Esophagus muscularis mucosa (tissue), 4 donors: Measurements from ENCODE around the gene PTPRK. TPM values are rescaled to one million over a fixed set of nuclear protein-coding genes. Genes with fewer than 3 reads are reported as not detected.

Source experiments
- DNase-seq: peaks from one replicate; pipeline ENCODE4 v3.0.0-alpha.2; 2017; ENCODE audit errors: extremely low spot score
- H3K27ac ChIP-seq, 4 donors: fragments of 200-600 bp; sonication (generic); replicated peaks in 1 of 4; 1 replicate in 3 of 4; 2 replicates in 1 of 4; pipeline ENCODE4 v1.5.1; 2016 to 2019; ENCODE audit warnings: mild to moderate bottlenecking in 1 of 4
- H3K27me3 ChIP-seq, 4 donors: fragments of 200-600 bp; sonication (generic); one replicate each; pipeline versions ENCODE4 v1.5.1 to v1.6.0; 2016 to 2019
- H3K36me3 ChIP-seq, 4 donors: fragments of 200-600 bp; sonication (generic); one replicate each; pipeline ENCODE4 v1.5.1; 2016 to 2019
- H3K4me1 ChIP-seq, 4 donors: fragments of 200-600 bp; sonication (generic); one replicate each; pipeline ENCODE4 v1.5.1; 2016 to 2019
- H3K4me3 ChIP-seq, 4 donors: fragments of 200-600 bp; sonication (generic); 1 replicate in 2 of 4; 2 replicates in 2 of 4; pipeline ENCODE4 v1.5.1; 2016 to 2019; ENCODE audit warnings: mild to moderate bottlenecking in 4 of 4, moderate library complexity in 1 of 4
- H3K9me3 ChIP-seq, 4 donors: fragments of 200-600 bp; sonication (generic); 1 replicate in 3 of 4; 2 replicates in 1 of 4; pipeline ENCODE4 v1.5.1; 2016 to 2019
- CTCF ChIP-seq, 3 experiments: fragments of 200-600 bp in 2 of 3; fragments of 450-650 bp in 1 of 3; sonication (generic) in 2 of 3; IDR thresholded peaks; one replicate each; pipeline ENCODE4 v1.5.1; 2017 to 2019; ENCODE audit warnings: antibody characterized with exemption in 3 of 3, mild to moderate bottlenecking in 2 of 3, moderate library complexity in 1 of 3
- EP300 ChIP-seq: sonication (generic); formaldehyde crosslinking; IDR thresholded peaks from one replicate; pipeline ENCODE4 v1.6.1; 2017; ENCODE audit warnings: antibody characterized with exemption
- POLR2A ChIP-seq: fragments of 450-650 bp; IDR thresholded peaks from one replicate; pipeline ENCODE4 v1.6.1; 2017; ENCODE audit warnings: antibody characterized with exemption, moderate library complexity, mild to moderate bottlenecking, low read depth
- POLR2AphosphoS5 ChIP-seq, 2 donors: sonication (generic); formaldehyde crosslinking; IDR thresholded peaks; one replicate each; pipeline ENCODE4 v1.6.1; 2017; ENCODE audit warnings: antibody characterized with exemption in 2 of 2
- WGBS: methylation state at CpG from one replicate; pipeline ENCODE4 v1.1.5; 2018; 5-methylcytosine and 5-hydroxymethylcytosine counted together
- intact Hi-C: fragments of 100-400 bp; cut with DNase I; formaldehyde crosslinking; loops from one replicate; pipeline ENCODE4 v1.15.1; 2023
- total RNA-seq, 4 donors: library from RNA; depleted of rRNA; stranded (reverse); fragments of >200 nt; gene quantifications; one replicate each; pipeline versions ENCODE4 v1.1.0 to v1.2.1, GENCODE V29; 2016

PTPRK gene
- total RNA-seq, 4 donors from 2014 or later, result 36.8 to 53.1 (median 43.8) TPM

GRCh38 chr6:128025478-128025877, 494.9 kb downstream of the PTPRK start:
- 78% methylated on average over 1 of the region's 1 CpG for WGBS
- H3K4me3 ChIP-seq, result no peak overlapping the region
- no peaks in the 10 kb centered on the region for H3K27me3 ChIP-seq
- TF ChIP-seq POLR2A (no peak), EP300 (no peak), POLR2AphosphoS5 (IDR thresholded peaks at IDR 0.05) (no peak), CTCF (IDR thresholded peaks at IDR 0.05) (no peak)
- no peaks in the 10 kb centered on the region for H3K36me3 ChIP-seq
- intact Hi-C loops, result no loop called here
- H3K9me3 ChIP-seq, result no peaks in the 10 kb centered on the region
- no peak for DNase-seq
- H3K4me1 ChIP-seq, result no peaks in the 10 kb centered on the region
- H3K27ac ChIP-seq, result no peak overlapping the region

- DNase-seq, result no peak
- TF ChIP-seq POLR2A, result no peak
- TF ChIP-seq CTCF (IDR thresholded peaks at IDR 0.05), result no peak
- TF ChIP-seq POLR2AphosphoS5 (IDR thresholded peaks at IDR 0.05), result no peak
- TF ChIP-seq EP300, result no peak
- H3K4me1 ChIP-seq, result no peaks in the 10 kb centered on the region
- no peaks in the 10 kb centered on the region for H3K27me3 ChIP-seq
- no peaks in the 10 kb centered on the region for H3K9me3 ChIP-seq
- H3K4me3 ChIP-seq, result no peak overlapping the region
- WGBS, result 94% methylated on average over 1 of the region's 1 CpG
- no peak overlapping the region for H3K27ac ChIP-seq
- no peaks in the 10 kb centered on the region for H3K36me3 ChIP-seq
- intact Hi-C loops, result no loop called here
These were observed 495.4 kb downstream of the PTPRK start for GRCh38 chr6:128024969-128025368.

GRCh38 chr6:128024046-128024445, 496.4 kb downstream of the PTPRK start:
- intact Hi-C loops, result no loop called here
- TF ChIP-seq EP300 (no peak), CTCF (IDR thresholded peaks at IDR 0.05) (no peak), POLR2AphosphoS5 (IDR thresholded peaks at IDR 0.05) (no peak), POLR2A (no peak)
- H3K9me3 ChIP-seq, result no peaks in the 10 kb centered on the region
- H3K27ac ChIP-seq, result no peak overlapping the region
- no peaks in the 10 kb centered on the region for H3K36me3 ChIP-seq
- H3K4me3 ChIP-seq, result no peak overlapping the region
- no peaks in the 10 kb centered on the region for H3K27me3 ChIP-seq
- 93% methylated on average over 1 of the region's 1 CpG for WGBS
- H3K4me1 ChIP-seq, result peaks cover 0 to 8% (median 0%) of the 10 kb centered on the region in 4 donors
- DNase-seq, result no peak

- Histone ChIP-seq H3K9me3 (no peaks in the 10 kb centered on the region), H3K4me1 (peaks cover 0 to 8% (median 0%) of the 10 kb centered on the region in 4 donors), H3K27ac (no peak overlapping the region), H3K27me3 (no peaks in the 10 kb centered on the region), H3K4me3 (no peak overlapping the region), H3K36me3 (no peaks in the 10 kb centered on the region)
- 94% methylated on average over 2 of the region's 2 CpGs for WGBS
- TF ChIP-seq CTCF (IDR thresholded peaks at IDR 0.05), result no peak
- TF ChIP-seq POLR2A, result no peak
- no peak for TF ChIP-seq EP300
- no peak for TF ChIP-seq POLR2AphosphoS5 (IDR thresholded peaks at IDR 0.05)
- DNase-seq, result no peak
- intact Hi-C loops, result no loop called here
These were observed 501.6 kb downstream of the PTPRK start for GRCh38 chr6:128018821-128019220.

- Histone ChIP-seq H3K27me3 (no peaks in the 10 kb centered on the region), H3K36me3 (no peaks in the 10 kb centered on the region), H3K4me1 (peaks cover 0 to 8% (median 0%) of the 10 kb centered on the region in 4 donors), H3K9me3 (no peaks in the 10 kb centered on the region), H3K4me3 (no peak overlapping the region), H3K27ac (no peak overlapping the region)
- intact Hi-C loops, result no loop called here
- no peak for TF ChIP-seq CTCF (IDR thresholded peaks at IDR 0.05)
- TF ChIP-seq POLR2AphosphoS5 (IDR thresholded peaks at IDR 0.05), result no peak
- TF ChIP-seq EP300, result no peak
- TF ChIP-seq POLR2A, result no peak
- DNase-seq, result no peak
These were observed 503.1 kb downstream of the PTPRK start for GRCh38 chr6:128017288-128017687.
